OCI-LY1 (cell line): ENCODE data around the gene HOXC5.

Source experiments
- H2AFZ ChIP-seq: fragments of 200-600 bp; sonication (generic), shearing (Covaris generic); 2 replicates; pipeline ENCODE4 v1.6.0; 2014; ENCODE audit warnings: antibody characterized with exemption, mild to moderate bottlenecking, low read length
- H3F3A ChIP-seq: fragments of 200-600 bp; sonication (generic), shearing (Covaris generic); 2 replicates; pipeline ENCODE4 v1.6.0; 2014; ENCODE audit warnings: mild to moderate bottlenecking, antibody characterized with exemption, low read length, moderate library complexity; ENCODE audit not compliant: insufficient read depth
- H3K27ac ChIP-seq: fragments of 200-600 bp; sonication (generic); 2 replicates; pipeline ENCODE4 v1.5.1; 2014; ENCODE audit warnings: low read length, mixed run types, mild to moderate bottlenecking, low read depth; ENCODE audit not compliant: poor library complexity, severe bottlenecking
- H3K27me3 ChIP-seq: fragments of 200-600 bp; sonication (generic); 2 replicates; pipeline ENCODE4 v1.6.0; 2014; ENCODE audit warnings: antibody characterized with exemption, mild to moderate bottlenecking, low read length, moderate library complexity; ENCODE audit not compliant: insufficient read depth
- H3K36me3 ChIP-seq: fragments of 200-600 bp; sonication (generic); 2 replicates; pipeline ENCODE4 v1.6.1; 2014; ENCODE audit warnings: mild to moderate bottlenecking, antibody characterized with exemption, low read length, moderate library complexity, mixed read lengths; ENCODE audit not compliant: insufficient read depth
- H3K4me1 ChIP-seq: fragments of 200-600 bp; sonication (generic); 2 replicates; pipeline ENCODE4 v1.5.1; 2014; ENCODE audit warnings: mild to moderate bottlenecking, low read length, moderate library complexity; ENCODE audit not compliant: insufficient read depth, severe bottlenecking
- H3K4me2 ChIP-seq: fragments of 200-600 bp; sonication (generic), shearing (Covaris generic); 2 replicates; pipeline ENCODE4 v1.6.1; 2014; ENCODE audit warnings: low read length
- H3K4me3 ChIP-seq: fragments of 200-600 bp; sonication (generic); 2 replicates; pipeline ENCODE4 v1.5.1; 2014; ENCODE audit warnings: low read length, low read depth, mild to moderate bottlenecking, mixed read lengths; ENCODE audit not compliant: poor library complexity, severe bottlenecking
- H3K79me2 ChIP-seq: fragments of 200-600 bp; shearing (Covaris generic); 2 replicates; pipeline ENCODE4 v1.6.1; 2016; ENCODE audit warnings: mixed run types, low read length, mixed read lengths; ENCODE audit not compliant: insufficient read depth
- H3K9ac ChIP-seq: fragments of 200-600 bp; sonication (generic), shearing (Covaris generic); 2 replicates; pipeline ENCODE4 v1.6.1; 2014; ENCODE audit warnings: mild to moderate bottlenecking, low read length, mixed read lengths
- H3K9me2 ChIP-seq: fragments of 200-600 bp; sonication (generic), shearing (Covaris generic); 2 replicates; pipeline ENCODE4 v1.6.1; 2014; ENCODE audit warnings: low read depth, mild to moderate bottlenecking, low read length, mixed read lengths
- H3K9me3 ChIP-seq: fragments of 200-600 bp; shearing (Covaris generic); 2 replicates; pipeline ENCODE4 v1.6.1; 2014; ENCODE audit warnings: low read length, mixed read lengths
- H4K20me1 ChIP-seq: fragments of 200-600 bp; sonication (generic), shearing (Covaris generic); 2 replicates; pipeline ENCODE4 v1.6.0; 2016; ENCODE audit warnings: mild to moderate bottlenecking, low read length; ENCODE audit not compliant: insufficient read depth
- EZH2 ChIP-seq: fragments of 200-600 bp; sonication (generic), shearing (Covaris generic); IDR thresholded peaks from 2 replicates; pipeline ENCODE4 v1.8.0; 2017; ENCODE audit warnings: borderline replicate concordance, mixed run types, mild to moderate bottlenecking, antibody characterized with exemption, low read length, moderate library complexity, mixed read lengths
- TF ChIP-seq, protein P1 (sequence below): fragments of 200-600 bp; sonication (generic), shearing (Covaris generic); IDR thresholded peaks from 2 replicates; pipeline ENCODE4 v1.5.1; 2017; ENCODE audit warnings: mild to moderate bottlenecking, antibody characterized with exemption, low read length, moderate library complexity, mixed read lengths

HOXC5 gene

DNA sequence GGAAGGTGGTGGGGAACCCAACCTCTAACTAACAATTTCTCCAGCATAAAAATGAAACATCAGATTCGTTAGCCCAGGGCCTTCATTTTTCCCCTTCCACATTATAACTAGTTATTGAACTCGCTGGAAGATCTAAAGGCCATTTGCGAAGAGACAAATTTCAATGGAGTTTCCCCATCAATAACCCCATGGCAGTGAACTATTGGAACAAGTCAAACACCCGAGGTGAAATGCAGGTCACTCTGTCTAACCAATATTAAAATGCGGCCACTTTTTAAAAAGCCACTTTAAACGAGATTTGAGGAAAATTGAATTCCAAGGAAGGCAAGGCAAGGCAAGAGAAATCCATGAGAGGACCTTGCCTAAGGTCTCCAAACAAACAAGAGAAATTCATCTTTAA, 16.3 kb downstream of the HOXC5 start:
- Histone ChIP-seq H3K36me3 (no peaks in the 10 kb centered on the region), H3K27me3 (no peaks in the 10 kb centered on the region), H3K4me1 (peaks cover 22% of the 10 kb centered on the region), H3K9me2 (no peaks in the 10 kb centered on the region), H2AFZ (no peak overlapping the region), H3F3A (no peaks in the 10 kb centered on the region), H3K9ac (no peak overlapping the region), H3K79me2 (no peaks in the 10 kb centered on the region), H4K20me1 (no peaks in the 10 kb centered on the region), H3K4me3 (no peak overlapping the region), H3K4me2 (no peak overlapping the region), H3K9me3 (no peaks in the 10 kb centered on the region), H3K27ac (no peak overlapping the region)
- TF ChIP-seq, protein P1, sequence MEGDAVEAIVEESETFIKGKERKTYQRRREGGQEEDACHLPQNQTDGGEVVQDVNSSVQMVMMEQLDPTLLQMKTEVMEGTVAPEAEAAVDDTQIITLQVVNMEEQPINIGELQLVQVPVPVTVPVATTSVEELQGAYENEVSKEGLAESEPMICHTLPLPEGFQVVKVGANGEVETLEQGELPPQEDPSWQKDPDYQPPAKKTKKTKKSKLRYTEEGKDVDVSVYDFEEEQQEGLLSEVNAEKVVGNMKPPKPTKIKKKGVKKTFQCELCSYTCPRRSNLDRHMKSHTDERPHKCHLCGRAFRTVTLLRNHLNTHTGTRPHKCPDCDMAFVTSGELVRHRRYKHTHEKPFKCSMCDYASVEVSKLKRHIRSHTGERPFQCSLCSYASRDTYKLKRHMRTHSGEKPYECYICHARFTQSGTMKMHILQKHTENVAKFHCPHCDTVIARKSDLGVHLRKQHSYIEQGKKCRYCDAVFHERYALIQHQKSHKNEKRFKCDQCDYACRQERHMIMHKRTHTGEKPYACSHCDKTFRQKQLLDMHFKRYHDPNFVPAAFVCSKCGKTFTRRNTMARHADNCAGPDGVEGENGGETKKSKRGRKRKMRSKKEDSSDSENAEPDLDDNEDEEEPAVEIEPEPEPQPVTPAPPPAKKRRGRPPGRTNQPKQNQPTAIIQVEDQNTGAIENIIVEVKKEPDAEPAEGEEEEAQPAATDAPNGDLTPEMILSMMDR, result no peak
- no peak for TF ChIP-seq EZH2

DNA sequence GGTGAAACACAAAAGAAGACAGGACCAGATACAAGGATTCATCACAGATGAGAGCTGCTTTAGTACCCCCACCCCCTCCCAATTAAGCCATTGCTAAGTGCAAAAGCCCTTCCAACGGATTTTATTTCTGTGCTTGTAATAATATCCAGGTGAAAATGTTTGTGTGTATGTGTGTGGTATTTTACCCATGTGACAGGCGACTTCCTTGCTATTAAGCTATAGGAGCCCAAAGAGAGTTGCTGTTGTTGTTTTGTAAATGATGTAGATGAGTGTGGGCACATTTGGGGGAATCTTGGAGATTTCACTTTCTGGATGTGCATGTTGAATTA, 17.6 kb downstream of the HOXC5 start:
- no peaks in the 10 kb centered on the region for H3F3A ChIP-seq
- H3K36me3 ChIP-seq, result no peaks in the 10 kb centered on the region
- H3K27me3 ChIP-seq, result no peaks in the 10 kb centered on the region
- H3K4me3 ChIP-seq, result no peak overlapping the region
- H3K27ac ChIP-seq, result no peak overlapping the region
- H3K9me2 ChIP-seq, result no peaks in the 10 kb centered on the region
- H3K4me1 ChIP-seq, result peaks cover 30% of the 10 kb centered on the region
- no peak overlapping the region for H3K9ac ChIP-seq
- H3K4me2 ChIP-seq, result no peak overlapping the region
- no peaks in the 10 kb centered on the region for H3K9me3 ChIP-seq
- TF ChIP-seq, protein P1, result no peak
- no peak for TF ChIP-seq EZH2
- no peak overlapping the region for H2AFZ ChIP-seq
- no peaks in the 10 kb centered on the region for H3K79me2 ChIP-seq
- H4K20me1 ChIP-seq, result no peaks in the 10 kb centered on the region

DNA sequence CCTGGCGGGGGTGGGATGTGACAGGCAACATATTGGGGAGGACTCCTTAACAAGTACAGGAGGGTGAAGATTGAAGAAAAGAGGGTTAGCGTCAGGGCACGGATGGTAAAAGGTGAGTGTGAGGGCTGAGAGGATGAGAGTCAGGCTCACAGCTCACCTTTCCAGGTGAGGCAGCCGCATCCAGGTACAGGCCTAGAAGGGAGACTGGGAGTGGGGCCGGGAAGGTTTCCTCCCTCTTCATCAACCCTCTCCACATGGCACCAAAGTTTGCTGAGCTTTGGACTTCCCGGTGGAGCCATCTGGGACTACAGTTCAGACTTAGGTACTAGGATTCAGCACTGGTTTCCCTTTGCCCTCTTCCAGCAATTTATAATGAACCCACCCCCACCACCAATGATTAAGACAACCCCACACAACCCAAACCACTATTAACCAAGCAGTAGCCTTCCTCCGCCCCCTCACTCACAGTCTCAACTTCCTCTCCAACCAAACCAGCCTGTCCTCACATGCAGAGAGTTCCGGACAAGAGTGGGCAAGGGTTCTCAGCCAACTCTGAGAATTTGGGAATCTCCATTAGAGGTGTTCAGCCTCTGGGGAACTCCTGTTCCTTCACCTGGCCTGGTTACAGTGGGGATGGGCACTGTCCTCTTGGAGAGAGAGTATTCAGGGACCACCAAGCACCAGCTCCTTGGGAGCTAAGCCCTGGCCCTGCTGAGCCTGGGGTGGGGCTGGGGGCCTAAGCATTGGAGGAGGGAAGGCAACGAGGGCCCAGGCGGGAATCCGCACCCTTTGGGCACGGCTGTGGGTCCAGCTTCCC, 18.4 kb downstream of the HOXC5 start:
- Histone ChIP-seq H3K4me2 (peak overlapping the region; percentile 81; the same call in 1 of the 2 replicates), H2AFZ (no peak overlapping the region), H3K4me3 (no peak overlapping the region), H3K36me3 (no peaks in the 10 kb centered on the region), H3K9me3 (no peaks in the 10 kb centered on the region), H3K27me3 (no peaks in the 10 kb centered on the region), H3F3A (no peaks in the 10 kb centered on the region), H3K9me2 (no peaks in the 10 kb centered on the region), H3K27ac (no peak overlapping the region), H3K79me2 (no peaks in the 10 kb centered on the region), H3K4me1 (peaks cover 31% of the 10 kb centered on the region), H4K20me1 (no peaks in the 10 kb centered on the region), H3K9ac (no peak overlapping the region)
- TF ChIP-seq, protein P1, result no peak
- no peak for TF ChIP-seq EZH2
